Left ventricle myocardium superior (tissue), 1 donor: ENCODE measurements around the gene EMP2. TPM values are rescaled to one million over a fixed set of nuclear protein-coding genes. Genes with fewer than 3 reads are reported as not detected.
A peak's percentile ranks its signal among the peaks of the same experiment; 100 is the strongest.
"Not testable (repeated sequence)": the region's sequence is repeated elsewhere in the genome, so short reads cannot be mapped to it uniquely, and the experiment has no call there.

ENCODE experiments used
- ATAC-seq: fragments of 200-7000 bp; cut with Tn5 transposase; one replicate; pipeline ENCODE4 v1.9.1; 2020; ENCODE audit warnings: mild to moderate bottlenecking, moderate library complexity
- DNase-seq: peaks from one replicate; pipeline ENCODE4 v3.0.0-alpha.2; 2020
- intact Hi-C: fragments of 100-400 bp; cut with micrococcal nuclease; formaldehyde crosslinking; loops from one replicate; pipeline ENCODE4 v1.11.0; 2022
- total RNA-seq: library from RNA; stranded (reverse); fragmentation: NEBNext Ultra II Directional; extraction: Animal tissue kit (Norgen Biotek cat#: 25700); gene quantifications from one replicate; pipeline ENCODE4 v1.2.1, GENCODE V29; 2021
- donor health status: DM: no; HTN: yes; CAD: no; lungs with severe emphysema.

The EMP2 gene
- total RNA-seq, 1 donor from 2014 or later = 96.4 TPM

DNA sequence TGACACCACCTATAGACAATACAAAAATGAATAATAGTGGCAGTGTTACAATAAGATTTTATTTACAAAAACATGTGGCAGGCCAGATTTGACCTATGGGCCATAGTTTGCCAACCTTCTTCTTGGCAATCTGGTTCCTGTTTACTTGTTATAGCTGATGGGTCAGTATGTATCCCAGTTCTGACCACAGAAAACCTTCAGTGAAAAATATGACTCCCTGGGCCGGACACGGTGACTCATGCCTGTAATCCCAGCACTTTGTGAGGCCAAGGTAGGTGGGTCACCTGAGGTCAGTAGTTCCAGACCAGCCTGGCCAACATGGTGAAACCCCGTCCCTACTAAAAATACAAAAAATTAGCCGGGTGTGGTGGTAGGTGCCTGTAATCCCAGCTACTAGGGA, 46.8 kb downstream of the EMP2 start:
- DNase-seq, ATAC-seq, intact Hi-C loops: not testable (repeated sequence)

DNA sequence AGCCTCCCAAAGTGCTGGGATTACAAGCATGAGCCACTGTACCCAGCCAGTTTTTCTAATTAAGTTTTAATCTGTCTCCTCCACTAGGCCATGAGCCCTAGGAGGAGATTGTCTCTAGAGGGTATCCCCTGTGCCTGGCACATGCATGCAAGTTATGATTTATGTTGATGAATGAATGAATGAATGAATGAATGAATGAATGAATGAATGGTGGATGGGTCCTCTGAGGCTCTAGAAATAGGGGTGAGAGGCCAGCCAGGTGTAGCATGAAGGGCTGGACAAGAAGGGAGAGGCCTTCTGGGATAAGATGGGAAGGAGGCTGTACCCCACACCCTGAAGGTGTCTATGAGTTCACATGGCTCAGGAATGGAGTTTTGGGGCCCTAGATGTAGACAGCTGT, 48.8 kb downstream of the EMP2 start:
- ATAC-seq = no peak
- intact Hi-C loops = no loop called here

DNA sequence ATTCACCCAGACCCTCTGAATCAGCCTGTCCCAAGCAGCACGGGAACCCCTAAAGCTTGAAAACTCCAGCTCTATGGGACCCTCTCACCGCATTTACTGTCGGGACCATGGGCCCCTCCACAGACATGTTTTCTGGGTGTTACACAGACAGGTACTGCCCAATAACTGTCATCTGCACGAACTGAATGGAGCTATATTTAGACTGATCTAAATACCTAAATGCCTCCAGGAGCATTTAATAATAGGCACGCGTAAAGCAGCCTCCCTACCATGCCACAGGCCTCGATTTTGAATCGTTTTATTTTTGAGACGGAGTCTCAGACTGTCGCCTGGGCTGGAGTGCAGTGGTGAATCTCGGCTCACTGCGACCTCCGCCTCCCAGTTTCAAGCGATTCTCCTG, 49.7 kb downstream of the EMP2 start:
- peak; percentile 92 for ATAC-seq
- intact Hi-C loops = no loop called here
- no peak for DNase-seq

More for the DNA sequence above, 48.8 kb downstream of the EMP2 start:
- no peak for DNase-seq

DNA sequence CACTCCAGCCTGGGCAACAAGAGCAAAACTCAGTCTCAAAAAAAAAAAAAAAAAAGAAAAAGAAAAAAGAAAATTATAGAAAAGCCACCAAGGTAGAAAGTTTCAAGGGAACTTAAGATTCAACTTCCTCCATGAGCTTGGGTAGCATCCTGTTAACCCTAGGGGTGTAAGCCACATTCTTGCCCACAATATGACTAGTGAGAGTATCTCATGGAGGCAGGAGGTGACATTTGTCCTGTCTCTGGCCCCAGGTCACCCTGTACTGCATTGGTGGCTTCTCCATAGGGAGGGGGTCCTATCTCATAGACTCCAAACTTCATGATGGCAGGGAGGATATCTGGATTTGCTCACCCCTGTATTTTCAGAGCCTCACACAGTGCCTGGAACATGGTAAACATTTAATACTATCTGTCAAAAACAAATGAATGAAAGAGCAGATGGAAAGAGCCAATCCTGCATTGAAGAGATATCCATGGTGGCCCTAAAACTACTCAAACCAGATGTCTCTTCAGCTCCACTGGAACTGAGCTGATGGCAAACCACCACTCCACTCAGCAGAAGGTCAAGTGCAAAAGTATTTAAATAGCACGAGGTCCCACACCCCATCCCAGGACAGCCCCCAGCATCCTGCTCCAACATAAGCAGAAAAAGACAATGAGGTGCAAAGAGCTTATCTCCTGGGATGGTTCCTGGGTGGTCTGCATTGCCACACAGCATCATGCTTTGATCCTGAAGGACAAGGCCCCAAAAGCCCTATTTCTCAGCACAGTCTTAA, 50.3 kb downstream of the EMP2 start:
- intact Hi-C loops = no loop called here
- DNase-seq (no peak), ATAC-seq (peak; percentile 72)

DNA sequence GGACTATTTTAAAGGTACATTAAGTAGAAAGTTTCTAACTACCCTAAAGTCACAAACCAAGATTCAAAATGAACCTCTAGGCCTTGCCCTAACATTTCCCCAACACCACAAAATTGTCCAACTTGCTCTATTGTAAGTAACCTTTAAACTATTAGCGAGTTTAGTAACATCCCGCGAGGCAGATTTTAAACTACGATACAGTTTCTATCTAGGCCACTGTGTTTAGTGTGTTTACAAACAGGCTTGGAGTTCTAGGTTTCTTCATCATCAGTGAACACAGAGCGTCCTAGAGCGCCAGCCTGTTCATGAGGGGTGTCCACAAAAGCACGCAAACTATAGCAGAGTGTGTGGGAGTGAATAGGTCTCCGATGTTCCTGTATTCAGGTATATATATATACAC, 51.8 kb downstream of the EMP2 start:
- intact Hi-C loops = no loop called here
- DNase-seq = no peak
- ATAC-seq = no peak

DNA sequence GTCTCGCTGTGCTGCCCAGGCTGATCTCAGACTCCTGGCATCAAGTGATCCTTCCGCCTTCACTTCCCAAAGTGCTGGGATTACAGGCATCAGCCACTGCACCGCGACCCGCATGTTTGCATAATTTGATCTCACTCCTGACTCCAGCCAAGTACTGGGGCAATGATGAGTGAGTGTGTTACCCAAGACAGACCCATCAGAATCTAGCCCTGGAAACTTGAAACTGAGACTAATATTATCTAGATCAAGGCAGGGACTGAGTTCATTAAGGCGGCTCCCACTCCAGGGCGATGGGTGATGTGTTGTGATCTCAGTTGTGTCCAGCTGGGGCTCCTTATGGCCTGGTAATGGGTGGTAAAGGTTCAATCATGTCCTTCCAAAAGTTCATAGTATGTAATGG, 53.4 kb downstream of the EMP2 start:
- ATAC-seq (no peak), DNase-seq (no peak)
- intact Hi-C loops = no loop called here

DNA sequence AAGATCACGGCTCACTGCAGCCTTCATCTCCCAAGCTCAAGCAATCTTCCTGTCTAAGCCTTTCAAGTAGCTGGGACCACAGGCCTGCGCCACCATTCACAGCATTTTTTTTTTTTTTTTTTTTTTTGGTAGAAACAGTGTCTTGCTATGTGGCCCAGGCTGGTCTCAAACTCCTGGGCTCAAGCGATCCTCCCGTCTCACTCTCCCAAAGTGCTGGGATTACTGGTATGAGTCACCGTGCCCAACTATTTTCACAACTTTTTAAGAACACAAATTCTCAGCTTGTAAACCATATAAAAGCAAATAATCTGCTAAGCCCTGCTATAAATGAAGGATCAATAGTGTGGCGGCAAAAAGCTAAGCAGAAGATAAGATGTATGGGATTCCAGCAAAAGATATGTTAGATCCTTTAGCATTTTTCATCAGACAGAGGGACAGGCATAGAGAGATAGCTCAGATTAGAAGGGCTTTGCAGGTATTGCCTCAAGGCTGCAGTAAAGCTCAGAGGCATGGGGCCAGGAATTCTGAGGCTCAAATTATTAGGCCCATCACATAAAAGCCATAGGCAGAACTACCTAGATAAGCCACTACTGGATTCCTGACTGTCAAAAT, 55.1 kb downstream of the EMP2 start:
- no peak for ATAC-seq
- intact Hi-C loops = no loop called here
- no peak for DNase-seq

DNA sequence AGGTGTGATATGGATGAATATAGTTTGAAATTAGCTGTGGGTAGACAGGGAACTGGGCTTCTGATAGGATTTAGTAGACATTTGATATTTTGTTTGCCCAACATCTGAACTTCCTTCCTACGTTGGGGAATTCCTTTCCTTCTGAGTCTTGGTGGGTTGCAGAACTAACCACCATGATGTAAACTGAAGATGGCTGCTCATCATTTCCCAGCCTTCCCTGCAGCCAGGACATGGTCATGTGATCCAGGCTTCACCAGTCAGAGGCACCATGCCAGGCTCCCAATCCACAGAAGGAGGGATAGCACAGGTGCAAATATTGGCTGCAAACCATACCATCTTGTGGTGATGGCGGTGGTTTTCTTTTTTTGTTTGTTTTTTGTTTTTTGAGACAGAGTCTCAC, 57.4 kb downstream of the EMP2 start:
- intact Hi-C loops = no loop called here
- no peak for ATAC-seq
- no peak for DNase-seq

DNA sequence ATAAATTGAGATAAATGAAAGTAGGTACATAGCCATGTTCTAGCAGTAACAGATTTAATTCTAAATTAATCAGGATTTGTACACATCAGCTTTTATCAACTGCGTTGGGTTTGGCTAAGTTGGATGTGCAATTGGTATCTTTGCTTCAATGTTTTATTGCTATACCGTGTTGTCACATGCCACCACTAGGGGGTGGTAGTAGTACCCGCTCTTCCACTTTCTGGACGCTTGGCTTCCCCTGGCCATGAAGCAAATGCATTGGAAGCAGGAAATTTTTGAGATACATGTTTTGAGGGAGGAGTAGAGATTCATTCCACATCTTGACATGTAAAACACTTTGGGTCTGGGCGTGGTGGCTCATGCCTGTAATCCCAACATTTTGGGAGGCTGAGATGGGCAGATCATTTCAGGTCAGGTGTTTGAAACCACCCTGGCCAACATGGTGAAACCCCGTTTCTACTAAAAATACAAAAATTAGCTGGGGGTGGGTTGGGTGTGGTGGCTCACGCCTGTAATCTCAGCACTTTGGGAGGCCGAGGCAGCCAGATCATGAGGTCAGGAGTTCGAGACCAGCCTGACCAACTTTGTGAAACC, 58.6 kb downstream of the EMP2 start:
- peak; percentile 40 for DNase-seq

DNA sequence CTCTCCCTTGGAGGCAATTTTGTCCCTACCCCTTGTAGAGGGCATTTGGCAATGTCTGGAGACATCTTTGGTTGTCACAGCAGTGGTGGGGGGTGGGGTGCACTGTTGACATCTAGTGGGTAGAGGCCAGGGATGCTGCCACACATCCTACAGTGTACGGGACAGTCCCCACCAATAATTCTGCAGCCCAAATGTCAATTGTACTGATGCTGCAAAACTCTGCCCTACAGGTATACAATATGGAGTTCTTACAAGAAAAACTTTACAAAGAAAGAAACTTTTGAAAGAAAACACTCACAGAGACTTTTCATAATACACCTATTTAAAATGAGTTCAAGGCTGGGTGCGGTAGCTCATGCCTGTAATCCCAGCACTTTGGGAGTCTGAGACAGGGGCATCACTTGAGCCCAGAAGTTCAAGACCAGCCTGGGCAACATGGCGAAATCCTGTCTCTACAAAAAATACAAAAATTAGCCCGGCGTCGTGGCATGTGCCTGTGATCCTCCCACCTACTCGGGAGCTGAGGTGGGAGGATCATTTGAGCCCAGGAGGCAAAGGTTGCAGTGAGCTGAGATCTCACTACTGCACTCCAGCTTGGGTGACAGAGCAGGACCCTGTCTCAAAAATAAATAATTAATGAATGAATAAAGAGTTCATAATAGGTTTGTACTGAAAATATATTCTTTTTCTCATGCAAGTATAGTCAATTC, 59.4 kb downstream of the EMP2 start:
- DNase-seq = no peak
- intact Hi-C loops = no loop called here
- no peak for ATAC-seq

More for the DNA sequence above, 58.6 kb downstream of the EMP2 start:
- intact Hi-C loops = no loop called here
- peak; percentile 81 for ATAC-seq

DNA sequence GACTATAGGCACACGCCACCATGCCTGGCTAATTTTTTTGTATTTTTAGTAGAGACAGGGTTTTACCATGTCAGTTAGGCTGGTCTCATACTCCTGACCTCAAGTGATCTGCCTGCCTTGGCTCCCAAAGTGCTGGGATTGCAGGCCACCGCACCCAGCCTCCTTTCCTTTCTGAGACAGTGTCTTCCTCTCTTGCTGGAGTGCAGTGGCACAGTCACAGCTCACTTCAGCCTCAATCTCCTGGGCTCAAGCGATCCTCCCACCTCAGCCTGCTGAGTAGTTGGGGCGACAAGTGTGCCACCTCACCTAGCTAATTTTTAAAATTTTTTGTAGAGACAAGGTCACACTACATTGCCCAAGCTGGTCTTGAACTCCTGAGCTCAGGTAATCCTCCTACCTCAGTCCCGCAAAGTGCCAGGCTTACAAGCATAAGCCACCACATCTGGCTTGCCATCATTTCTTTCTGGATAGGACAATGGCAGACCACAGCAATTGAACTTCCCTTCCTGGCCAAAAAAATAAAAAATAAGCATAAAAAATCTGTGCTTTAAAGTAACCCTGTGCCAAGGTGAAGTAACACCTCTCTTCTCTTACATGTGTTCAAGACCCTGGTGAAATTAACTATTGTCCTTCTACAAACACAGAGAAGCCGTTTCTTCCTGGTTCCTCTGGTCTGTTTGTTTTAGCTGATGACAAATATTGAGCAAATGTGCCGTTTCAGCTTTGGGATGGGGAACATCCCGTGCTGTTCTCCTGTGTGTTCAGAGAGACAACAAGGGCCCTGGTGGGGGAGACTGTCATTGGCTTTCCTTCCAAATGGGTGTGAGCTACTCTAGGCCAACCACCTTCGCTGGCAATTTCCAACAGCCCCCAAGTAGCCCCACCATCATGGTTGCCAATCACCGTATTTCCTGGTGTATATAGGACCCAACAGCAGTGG, 60.2 kb downstream of the EMP2 start:
- ATAC-seq (no peak), DNase-seq (no peak)
- intact Hi-C loops = no loop called here

DNA sequence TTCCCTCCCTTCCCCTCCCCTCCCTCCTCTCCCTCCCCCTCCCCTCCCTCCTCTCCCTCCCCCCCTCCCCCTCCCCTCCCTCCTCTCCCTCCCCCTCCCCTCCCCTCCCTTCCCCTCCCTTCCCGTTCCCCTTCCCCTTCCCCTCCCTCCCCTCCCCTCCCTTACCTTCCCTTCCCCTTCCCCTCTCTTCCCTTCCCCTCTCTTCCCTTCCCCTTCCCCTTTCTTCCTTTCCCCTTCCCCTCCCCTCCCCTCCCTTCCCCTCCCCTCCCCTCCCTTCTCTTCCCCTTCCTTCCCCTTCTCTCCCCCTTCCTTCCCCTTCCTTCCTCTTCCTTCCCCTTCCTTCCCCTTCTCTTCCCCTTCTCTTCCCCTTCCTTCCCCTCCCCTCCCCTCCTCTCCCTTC, 61.1 kb downstream of the EMP2 start:
- DNase-seq (no peak), ATAC-seq (no peak)
- intact Hi-C loops = no loop called here

DNA sequence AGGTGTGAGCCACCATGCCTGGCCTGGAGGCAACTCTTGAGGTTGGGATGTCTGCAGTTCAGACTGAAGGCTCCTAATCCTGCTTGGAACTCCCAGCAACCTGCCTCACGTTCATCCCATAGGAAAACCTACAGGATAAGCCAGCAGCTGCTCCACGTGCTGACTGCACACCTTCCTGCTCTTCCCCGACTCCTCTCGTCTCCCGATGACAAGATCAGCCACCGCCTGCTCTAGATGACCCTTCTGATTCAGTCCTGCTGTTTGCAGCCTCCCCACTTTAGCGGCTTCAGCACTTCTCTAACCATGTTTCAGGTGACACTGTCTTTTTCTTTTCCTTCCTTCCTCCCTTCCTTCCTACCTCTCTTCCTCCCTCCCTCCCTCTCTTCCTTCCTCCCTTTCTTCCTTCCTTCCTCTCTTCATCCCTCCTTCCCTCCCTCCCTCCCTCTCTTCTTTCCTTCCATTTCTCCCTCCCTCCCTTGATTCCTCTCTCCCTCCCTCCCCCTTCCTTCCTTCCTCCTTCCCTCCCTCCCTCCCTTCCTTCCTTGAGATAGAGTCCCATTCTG, 61.8 kb downstream of the EMP2 start:
- DNase-seq (no peak), ATAC-seq (no peak)
- intact Hi-C loops = no loop called here

DNA sequence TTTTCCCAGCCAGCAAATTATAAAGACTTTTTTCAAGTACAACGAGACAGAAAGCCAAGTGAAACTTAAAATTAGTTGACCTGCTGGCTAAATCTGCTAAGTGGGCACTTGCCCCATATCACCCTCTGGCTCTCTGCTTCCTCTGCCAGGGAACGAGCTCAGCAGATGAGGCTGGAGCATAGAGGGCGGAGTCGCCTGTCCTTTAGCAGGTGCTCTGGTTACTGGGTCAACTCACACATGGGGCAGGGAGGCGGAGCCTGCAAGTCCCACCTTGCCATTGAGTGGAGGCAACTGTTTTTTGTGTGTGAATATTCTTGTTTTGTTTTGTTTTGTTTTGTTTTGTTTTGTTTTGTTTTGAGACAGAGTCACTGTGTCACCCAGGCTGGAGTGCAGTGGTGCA, 62.5 kb downstream of the EMP2 start:
- ATAC-seq (no peak), DNase-seq (no peak)
- intact Hi-C loops = no loop called here

DNA sequence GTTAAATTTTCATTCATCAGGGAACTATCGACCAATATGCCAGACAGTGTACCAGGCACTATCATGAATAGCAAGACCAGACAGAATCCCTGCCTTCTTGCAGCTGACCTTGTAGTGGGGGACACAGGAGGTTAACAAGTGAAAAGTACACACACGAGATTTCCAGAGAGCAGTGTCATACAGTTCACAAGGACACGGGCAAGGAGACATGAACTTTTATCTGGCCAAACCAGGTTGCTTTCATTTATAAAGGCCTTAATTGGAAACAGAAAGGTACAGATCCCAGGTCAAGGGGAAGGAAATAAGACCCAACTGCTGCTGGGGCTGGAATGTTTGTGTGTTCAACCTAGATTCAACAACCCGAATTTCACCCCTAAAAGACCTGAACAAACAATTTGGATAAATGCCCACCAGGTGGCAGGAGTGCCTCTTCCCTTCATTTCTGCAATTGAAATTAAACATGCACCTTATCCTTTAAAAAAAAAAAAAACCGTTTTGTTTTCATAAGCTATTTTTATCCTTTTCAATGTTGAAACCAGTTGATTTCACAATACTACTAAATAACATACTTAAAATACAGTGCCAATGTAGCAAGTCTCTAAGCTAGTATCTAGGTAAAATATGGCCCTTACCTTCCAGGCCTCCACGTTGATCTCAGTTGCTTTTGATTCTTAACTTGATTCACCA, 65.9 kb downstream of the EMP2 start:
- no peak for DNase-seq
- peak; percentile 48 for ATAC-seq
- intact Hi-C loops = loop anchor here (2.0 kb wide), 1 partner anchor 222 kb away; no protein-coding TSS in a partner anchor

DNA sequence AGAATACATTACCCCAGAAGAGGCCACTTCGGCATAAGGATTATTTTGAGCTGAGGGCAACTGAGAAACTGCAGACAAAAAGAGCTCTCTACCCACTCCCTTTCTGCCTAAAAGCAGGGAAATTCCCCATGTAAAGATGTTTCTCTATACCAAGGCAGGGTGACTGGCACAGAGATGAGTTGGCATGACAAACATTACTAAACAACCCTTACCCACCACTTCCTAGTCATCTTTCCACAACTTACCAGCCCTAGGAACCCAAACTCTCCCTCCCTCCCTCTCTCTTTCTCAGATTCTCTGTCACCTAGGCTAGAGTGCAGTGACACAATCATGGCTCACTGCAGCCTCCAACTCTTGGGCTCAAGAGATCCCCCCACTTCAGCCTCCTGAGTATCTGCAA, 68.6 kb downstream of the EMP2 start:
- intact Hi-C loops = no loop called here
- ATAC-seq (no peak), DNase-seq (no peak)

DNA sequence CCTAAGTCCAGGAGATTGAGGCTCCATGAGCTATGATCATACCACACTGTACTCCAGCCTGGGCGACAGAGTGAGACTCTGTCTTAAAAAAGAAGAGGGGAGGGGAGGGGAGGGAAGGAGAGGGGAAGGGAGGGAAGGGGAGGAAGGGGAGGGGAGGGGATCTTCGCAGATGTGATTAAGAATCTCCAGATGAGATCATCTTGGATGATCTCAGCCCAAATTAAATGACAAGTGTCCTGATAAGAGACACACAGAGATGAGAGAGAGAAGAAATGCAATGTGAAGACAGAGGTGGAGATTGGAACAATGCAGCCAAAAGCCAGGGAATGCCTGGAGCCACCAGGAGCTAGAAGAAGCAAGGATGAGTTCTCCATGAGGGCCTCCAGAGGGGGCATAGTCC, 70.1 kb downstream of the EMP2 start:
- ATAC-seq (no peak), DNase-seq (no peak)
- intact Hi-C loops = no loop called here

DNA sequence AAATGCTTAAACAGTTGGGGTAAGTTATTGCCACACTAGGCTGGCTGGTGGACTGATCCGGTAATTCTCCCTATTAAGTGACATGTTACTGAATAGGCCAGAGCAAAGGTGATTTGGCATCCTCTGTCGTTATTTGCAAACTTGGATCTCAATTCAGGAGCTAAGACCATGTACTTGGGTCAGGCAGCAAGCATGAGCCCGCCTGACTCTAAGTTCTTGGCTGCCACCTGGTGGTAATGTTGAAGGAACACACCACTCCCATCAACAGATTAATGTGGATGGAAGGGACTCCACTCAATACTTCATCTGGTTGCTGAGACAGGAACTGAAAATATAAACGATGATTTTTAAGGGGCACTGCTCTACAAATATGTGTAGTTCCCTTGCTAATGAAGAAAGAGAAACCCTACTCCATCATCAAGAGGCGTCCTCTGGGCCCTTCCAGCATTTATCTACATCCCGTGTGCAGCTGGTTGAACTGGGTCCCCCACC, 70.8 kb downstream of the EMP2 start:
- DNase-seq (peak; percentile 43), ATAC-seq (peak; percentile 90)
- intact Hi-C loops = loop anchor here (5.0 to 10.0 kb wide), 2 partner anchors 125 to 192 kb away; partner anchors contain the start of gene ATF7IP2
